ENCODE data around the gene CAAP1.
"Not testable (repeated sequence)": the region's sequence is repeated elsewhere in the genome, so short reads cannot be mapped to it uniquely, and the experiment has no call there.

The CAAP1 gene

GRCh38 chr9:26892251-26893029 is at the start of gene CAAP1:
Gene CAAP1, minus strand, starts transcription at chr9:26892802. Its CDS starts 87 bp downstream, at chr9:26892715.
- peak; percentile 90 for DNase-seq (ENCODE audit: low spot score)

DNA sequence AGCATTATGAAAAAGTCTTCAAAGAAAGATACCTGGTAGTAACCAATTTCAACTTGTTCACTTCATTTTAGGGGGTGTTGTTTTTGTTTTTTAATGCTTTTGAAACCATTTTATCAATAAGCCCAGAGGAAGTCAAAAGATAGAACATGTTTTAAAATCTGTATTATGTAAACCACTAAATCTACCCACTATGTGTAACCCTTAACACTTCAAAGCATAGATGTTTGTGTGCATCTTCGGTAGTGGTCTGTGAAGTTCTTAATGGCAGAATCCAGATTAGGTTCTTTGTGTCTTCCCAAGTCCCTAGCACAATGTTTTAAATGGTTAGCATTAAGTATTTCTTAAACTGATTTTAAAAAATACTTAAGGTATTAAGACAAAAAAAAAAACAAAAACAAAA is 48.2 kb upstream of the CAAP1 start:
- DNase-seq (ENCODE audit: low spot score), result no peak

- no peak for DNase-seq (ENCODE audit: low spot score)
These were observed 47.5 kb upstream of the CAAP1 start for GRCh38 chr9:26939955-26940711.

DNA sequence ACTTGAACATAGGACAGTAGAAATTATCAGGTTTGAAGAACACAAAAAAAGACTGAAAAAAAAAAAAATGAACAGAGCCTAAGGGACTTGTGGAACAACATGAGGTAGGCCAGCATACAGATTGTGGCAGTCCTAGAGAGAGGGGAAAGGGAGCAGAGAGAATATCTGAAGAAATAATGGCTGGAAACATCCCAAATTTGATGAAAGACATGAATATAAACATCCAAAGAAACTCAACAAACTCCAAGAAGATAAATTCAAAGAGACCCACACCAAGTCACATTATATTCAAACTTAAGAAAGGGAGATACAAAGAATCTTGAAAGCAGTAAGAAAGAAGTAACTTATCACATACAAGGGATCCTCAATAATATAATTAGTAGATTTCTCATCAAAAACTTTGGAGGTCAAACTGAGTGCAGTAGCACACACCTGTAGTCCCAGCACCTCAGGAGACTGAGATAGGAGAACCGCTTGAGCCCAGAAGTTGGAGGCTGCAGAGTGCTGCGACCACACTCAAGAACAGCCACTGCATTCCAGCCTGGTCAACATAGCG is 45.3 kb upstream of the CAAP1 start:
- DNase-seq (ENCODE audit: low spot score), result no peak

DNA sequence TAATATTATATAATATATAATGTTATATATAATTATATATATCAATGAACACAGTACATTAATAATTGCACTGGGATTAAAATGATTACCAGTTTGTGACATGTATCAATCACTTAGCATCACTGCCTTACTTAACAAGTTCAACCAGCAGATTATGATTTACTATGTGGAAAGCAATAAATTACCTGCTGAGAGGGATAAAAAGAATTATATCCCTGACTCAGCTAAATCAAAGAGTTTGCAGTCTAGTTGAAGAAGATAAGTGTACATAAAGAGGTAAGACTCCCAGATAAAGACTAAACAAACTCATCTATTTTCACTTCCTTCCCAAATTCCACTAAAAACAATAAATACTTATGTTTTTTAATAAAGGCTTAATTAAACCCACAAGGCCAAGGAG is 43.2 kb upstream of the CAAP1 start:
- no peak for DNase-seq (ENCODE audit: low spot score)

DNA sequence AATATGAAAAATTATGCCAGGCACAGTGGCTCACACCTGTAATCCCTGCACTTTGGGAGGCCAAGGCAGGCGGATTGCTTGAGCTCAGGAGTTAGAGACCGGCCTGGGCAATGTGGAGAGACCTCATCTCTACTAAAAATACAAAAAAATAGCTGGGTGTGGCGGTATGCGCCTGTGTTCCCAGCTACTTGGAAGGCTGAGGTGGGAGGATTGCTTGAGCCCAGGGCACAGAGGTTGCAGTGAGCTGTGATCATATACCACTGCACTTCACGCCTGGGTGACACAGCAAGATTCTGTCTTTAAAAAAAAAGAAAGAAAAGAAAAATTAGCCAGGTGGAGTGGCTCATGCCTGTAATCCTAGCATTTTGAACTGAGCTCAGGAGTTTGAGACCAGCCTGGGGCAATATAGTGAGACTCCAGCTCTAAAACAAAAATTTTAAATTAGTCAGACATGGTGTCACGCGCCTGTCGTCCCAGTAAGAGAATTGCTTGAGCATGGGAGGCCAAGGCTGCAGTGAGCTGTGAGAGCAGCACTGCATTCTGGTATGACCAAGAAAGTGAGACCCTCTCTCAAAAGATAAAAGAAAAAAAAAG is 36.4 kb upstream of the CAAP1 start:
- DNase-seq (ENCODE audit: low spot score), result no peak

DNA sequence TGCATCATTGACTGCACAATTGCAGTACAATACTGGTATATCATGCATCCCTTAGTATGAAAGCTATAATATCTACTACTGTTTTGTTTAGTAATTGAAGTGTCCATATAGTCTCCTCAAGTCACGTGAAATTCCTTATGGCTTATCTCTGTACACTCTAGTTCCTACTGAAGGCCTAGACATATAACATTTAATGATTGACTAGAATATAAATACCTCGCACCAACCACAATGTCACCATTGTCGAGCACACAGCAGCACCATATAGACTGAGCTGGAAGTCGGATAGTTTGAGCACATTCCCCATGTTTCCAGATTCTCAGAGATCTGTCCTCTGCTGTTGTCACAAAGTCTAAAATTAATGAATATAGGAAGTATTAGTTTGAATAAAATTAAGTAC is 33.0 kb upstream of the CAAP1 start:
- DNase-seq (ENCODE audit: low spot score), result no peak

GRCh38 chr9:26919698-26920097 is 27.1 kb upstream of the CAAP1 start:
- DNase-seq (ENCODE audit: low spot score), result no peak

GRCh38 chr9:26913138-26913668 is 20.6 kb upstream of the CAAP1 start:
- DNase-seq (ENCODE audit: low spot score), result no peak

- no peak for DNase-seq (ENCODE audit: low spot score)
These were observed 12.1 kb upstream of the CAAP1 start for GRCh38 chr9:26904671-26905070.

DNA sequence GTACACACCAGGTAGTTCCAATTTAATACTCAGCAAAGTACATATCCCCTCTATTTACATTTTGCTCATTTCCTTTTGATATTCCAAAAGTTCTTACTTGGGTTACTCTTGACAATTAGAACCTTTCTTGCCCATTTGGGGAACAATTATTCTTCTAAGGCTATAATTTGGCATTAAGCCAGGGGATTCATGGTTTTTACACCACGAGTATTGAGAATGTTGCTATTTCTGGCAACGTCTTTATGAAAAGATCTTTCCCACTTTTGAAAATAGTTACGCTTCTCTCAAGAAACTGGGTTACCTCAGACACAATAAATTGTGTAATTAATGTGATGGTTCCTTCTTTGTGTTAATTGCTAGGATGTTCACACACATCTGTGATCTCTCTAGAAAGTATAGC is 11.5 kb upstream of the CAAP1 start:
- DNase-seq (ENCODE audit: low spot score), result no peak

DNA sequence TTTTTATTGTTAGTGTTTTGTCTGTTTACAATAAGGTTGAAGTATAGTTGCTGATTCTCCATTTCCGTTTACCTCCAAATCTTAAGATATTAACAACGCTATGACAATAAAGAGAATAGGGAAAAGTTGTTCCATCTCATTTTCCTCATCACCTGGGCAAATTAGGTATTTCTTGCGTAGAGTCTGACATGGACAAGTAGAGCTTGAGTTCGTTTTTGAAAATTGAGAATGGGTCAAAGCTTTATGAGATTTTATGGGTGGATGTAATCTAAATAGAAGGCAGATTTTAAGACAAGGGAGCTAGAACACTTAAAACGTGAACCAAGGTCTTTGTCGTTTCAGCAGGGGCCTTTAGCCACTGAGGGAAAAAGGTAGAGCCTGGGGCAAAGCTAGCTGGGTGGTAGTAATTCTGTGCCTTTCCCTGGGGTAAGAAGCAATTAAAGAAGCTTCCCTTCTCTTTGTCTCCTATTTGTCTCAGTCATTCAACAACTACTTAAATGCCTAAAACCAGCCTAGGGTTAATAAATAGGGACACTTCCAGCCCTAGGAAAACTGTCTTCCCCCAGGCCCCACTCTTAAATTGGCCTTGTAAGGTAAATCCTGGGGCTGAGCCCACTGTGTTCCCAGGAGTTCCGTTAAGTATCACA is 551 bp upstream of the CAAP1 start:
- DNase-seq (ENCODE audit: low spot score), result no peak

DNA sequence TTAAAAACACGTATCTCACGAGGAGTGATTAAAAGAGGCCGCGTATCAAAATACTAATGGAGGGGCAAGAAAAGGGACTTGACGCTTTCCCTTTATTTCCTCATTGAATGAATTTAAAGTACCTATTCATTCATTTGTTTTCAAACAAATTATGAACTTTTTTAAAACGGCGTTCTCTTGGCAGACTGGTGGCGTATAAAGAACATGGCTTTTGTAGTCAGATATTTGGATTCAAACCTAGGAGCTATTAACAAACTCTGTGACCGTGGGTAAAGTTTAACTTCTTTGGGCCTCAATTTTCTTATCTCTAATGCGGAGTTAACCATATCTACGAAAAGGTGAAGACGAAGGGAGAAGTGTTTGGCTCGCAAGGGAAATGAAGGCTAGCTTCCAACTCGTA is 876 bp downstream of the CAAP1 start:
- DNase-seq (ENCODE audit: low spot score), result no peak

DNA sequence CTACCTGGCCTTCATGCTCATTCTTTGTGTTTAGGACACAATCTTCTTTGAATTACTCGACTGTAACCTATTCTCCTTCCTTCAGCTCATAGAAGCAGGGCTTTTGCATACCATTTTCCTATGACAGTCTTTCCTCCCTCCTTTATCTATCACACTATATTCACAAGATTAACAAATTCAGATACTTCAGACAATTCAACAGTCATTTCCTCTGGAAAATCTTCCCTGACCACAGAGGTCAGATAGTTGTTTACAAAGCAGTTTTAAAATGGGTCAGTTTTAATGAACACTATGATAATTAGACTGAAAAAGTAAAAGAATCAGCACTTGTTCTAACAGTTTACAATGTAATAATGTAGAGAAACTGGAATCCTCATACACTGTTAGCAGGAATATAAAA is 4.3 kb downstream of the CAAP1 start:
- DNase-seq (ENCODE audit: low spot score), result no peak

DNA sequence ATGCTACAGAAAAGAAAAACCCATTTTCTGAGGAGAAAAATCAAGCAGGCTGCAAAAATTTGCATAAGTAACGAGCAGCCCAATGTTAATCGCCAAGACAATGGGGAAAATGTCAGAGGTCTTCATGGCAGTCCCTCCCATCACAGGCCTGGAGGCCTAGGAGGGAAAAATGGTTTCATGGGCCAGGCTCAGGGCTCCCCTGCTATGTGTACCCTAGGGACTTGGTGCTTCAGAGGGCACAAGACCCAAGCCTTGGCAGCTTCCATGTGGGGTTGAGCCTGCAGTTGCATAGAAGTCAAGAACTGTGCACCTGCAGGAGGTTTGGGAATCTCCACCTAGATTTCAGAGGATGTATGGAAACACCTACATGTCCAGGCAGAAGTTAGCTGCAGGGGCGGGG is 10.4 kb downstream of the CAAP1 start:
- no peak for DNase-seq (ENCODE audit: low spot score)

DNA sequence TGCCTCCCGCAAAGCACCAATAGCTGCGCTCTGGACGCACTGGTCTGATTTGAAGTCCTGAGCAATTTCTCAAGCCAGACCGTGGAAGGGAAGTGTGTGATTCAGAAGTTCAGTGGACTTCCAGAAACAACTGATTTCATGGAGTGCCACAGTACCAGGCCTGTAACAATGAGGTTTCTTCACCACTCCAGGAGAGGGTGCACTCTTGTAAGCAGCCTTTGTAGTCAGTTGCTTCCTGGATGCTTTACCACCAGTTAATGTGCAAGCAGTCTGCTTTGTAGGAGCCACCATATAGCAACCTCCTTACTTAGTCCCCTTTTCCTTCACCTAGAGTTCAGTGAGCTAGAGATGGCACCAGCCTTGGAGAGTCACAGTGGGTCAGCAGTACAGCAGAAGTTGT is 12.3 kb downstream of the CAAP1 start:
- no peak for DNase-seq (ENCODE audit: low spot score)

GRCh38 chr9:26875155-26875554 is 17.4 kb downstream of the CAAP1 start:
- not testable (repeated sequence) for DNase-seq (ENCODE audit: low spot score)

GRCh38 chr9:26870292-26870691 is 22.3 kb downstream of the CAAP1 start:
- no peak for DNase-seq (ENCODE audit: low spot score)

GRCh38 chr9:26863074-26863473 is 29.5 kb downstream of the CAAP1 start:
- DNase-seq (ENCODE audit: low spot score), result no peak

- peak; percentile 3 for DNase-seq (ENCODE audit: low spot score)
These were observed 36.1 kb downstream of the CAAP1 start for GRCh38 chr9:26856413-26857032.

DNA sequence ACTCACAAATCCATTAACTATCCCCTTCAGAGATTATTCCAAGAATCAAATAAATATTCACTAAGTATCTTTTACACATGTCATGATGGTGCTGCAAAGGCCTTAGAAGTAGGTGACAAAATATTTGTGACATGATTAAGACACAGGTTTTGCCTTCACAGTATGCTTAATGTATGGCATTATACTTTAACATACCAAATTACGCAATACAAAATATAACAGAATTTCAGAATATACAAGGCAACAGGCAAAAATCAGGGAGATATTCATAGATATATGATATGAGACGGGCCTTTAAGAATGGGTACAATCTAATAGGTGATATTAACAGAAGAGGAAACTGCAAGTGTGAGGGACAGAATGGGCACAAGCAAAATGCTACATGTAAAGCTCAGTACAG is 41.6 kb downstream of the CAAP1 start:
- DNase-seq (ENCODE audit: low spot score), result no peak

DNA sequence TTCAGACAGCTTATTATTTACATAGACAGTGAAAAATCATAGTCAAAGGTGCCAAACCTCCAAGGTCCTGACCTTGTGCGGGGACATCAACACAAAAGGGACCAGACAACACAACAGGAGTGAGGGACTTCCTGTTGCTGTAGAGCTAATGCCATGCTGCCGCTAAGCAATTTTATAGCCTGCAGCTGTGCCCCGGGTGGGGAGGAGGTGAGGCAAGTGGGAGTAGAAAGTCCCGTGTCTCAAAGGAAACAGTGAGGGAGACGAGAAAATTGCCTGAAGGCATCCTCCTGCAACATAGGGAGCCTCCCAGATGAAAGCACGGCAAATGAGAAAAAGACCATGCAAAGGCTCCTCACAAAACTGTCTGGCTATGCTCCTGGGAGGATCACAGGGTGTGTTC is 58.8 kb downstream of the CAAP1 start:
- no peak for DNase-seq (ENCODE audit: low spot score)

Data from CD4-positive, alpha-beta T cell treated with Interleukin-15 for 4 hours (primary cell).